ENCODE results near the gene AEBP2.

GRCh38 chr12:19402743-19403431 is 36.4 kb upstream of the AEBP2 start:
- TF ChIP-seq POLR2A (IDR thresholded peaks at IDR 0.05) (no peak), CTCF (IDR thresholded peaks at IDR 0.05) (no peak), EP300 (IDR thresholded peaks at IDR 0.05) (no peak)
